Esophagus muscularis mucosa (tissue), 4 donors: Measurements from ENCODE around the gene MADD.

Experiments
- EP300 ChIP-seq: sonication (generic); formaldehyde crosslinking; IDR thresholded peaks from one replicate; pipeline ENCODE4 v1.6.1; 2017; ENCODE audit warnings: antibody characterized with exemption
- POLR2A ChIP-seq: fragments of 450-650 bp; IDR thresholded peaks from one replicate; pipeline ENCODE4 v1.6.1; 2017; ENCODE audit warnings: antibody characterized with exemption, moderate library complexity, mild to moderate bottlenecking, low read depth
- POLR2AphosphoS5 ChIP-seq, 2 donors: sonication (generic); formaldehyde crosslinking; IDR thresholded peaks; one replicate each; pipeline ENCODE4 v1.6.1; 2017; ENCODE audit warnings: antibody characterized with exemption in 2 of 2
- TF ChIP-seq, protein P1 (sequence below), 3 experiments: fragments of 200-600 bp in 2 of 3; fragments of 450-650 bp in 1 of 3; sonication (generic) in 2 of 3; IDR thresholded peaks; one replicate each; pipeline ENCODE4 v1.5.1; 2017 to 2019; ENCODE audit warnings: antibody characterized with exemption in 3 of 3, mild to moderate bottlenecking in 2 of 3, moderate library complexity in 1 of 3

DNA sequence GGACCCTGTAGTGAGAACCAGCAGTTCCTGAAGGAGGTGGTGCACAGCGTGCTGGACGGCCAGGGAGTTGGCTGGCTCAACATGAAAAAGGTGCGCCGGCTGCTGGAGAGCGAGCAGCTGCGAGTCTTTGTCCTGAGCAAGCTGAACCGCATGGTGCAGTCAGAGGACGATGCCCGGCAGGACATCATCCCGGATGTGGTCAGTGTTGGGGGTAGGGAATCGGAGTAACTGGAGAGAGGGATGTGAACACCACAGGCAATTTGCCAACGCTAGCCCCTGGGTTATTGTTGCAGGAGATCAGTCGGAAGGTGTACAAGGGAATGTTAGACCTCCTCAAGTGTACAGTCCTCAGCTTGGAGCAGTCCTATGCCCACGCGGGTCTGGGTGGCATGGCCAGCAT lies 19.9 kb downstream of the MADD start:
- TF ChIP-seq, protein P1, sequence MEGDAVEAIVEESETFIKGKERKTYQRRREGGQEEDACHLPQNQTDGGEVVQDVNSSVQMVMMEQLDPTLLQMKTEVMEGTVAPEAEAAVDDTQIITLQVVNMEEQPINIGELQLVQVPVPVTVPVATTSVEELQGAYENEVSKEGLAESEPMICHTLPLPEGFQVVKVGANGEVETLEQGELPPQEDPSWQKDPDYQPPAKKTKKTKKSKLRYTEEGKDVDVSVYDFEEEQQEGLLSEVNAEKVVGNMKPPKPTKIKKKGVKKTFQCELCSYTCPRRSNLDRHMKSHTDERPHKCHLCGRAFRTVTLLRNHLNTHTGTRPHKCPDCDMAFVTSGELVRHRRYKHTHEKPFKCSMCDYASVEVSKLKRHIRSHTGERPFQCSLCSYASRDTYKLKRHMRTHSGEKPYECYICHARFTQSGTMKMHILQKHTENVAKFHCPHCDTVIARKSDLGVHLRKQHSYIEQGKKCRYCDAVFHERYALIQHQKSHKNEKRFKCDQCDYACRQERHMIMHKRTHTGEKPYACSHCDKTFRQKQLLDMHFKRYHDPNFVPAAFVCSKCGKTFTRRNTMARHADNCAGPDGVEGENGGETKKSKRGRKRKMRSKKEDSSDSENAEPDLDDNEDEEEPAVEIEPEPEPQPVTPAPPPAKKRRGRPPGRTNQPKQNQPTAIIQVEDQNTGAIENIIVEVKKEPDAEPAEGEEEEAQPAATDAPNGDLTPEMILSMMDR (IDR thresholded peaks at IDR 0.05): no peak
- TF ChIP-seq POLR2A (no peak), EP300 (no peak), POLR2AphosphoS5 (IDR thresholded peaks at IDR 0.05) (no peak)
